Skin of body (tissue), 2 donors: ENCODE measurements around the gene PRR15L. TPM values are rescaled to one million over a fixed set of nuclear protein-coding genes. Genes with fewer than 3 reads are reported as not detected.
"Not testable (repeated sequence)": the region's sequence is repeated elsewhere in the genome, so short reads cannot be mapped to it uniquely, and the experiment has no call there.

Experiments used
- DNase-seq: peaks from one replicate; lab custom pipeline; 2025; lab: John Stamatoyannopoulos, UW
- total RNA-seq: library from RNA; depleted of rRNA; stranded (reverse); fragments of >200 nt; gene quantifications from one replicate; pipeline ENCODE4 v1.2.3, GENCODE V29; 2014

Gene PRR15L
- total RNA-seq, 1 donor from 2014 or later = 1.7 TPM

- peak; percentile 97 for DNase-seq
Measured at GRCh38 chr17:47941246-47942095, 16.2 kb downstream of the PRR15L start, which contains the start of gene PNPO. Gene PNPO (plus strand): TSS chr17:47941571. CDS start chr17:47941676, 105 bp downstream.

DNA sequence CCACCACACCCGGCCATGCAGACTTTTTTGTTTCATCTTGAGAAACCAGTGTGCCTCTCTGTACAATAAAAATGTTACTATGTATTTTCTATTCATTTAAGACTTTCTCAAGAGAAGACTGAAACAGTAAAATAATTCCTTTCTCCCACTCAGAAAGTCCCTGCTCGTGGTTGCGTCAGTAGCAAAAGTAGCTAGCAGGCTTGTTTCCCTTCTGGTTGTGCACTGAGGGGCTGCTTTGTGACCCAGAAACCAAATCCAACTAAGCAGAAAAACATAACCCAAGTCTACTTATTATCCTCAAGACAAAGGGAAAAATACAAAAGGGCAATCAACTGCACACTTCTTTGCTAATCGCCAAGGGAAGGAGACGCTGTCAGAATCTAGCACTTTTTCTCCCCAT lies 19.7 kb downstream of the PRR15L start:
- no peak for DNase-seq

DNA sequence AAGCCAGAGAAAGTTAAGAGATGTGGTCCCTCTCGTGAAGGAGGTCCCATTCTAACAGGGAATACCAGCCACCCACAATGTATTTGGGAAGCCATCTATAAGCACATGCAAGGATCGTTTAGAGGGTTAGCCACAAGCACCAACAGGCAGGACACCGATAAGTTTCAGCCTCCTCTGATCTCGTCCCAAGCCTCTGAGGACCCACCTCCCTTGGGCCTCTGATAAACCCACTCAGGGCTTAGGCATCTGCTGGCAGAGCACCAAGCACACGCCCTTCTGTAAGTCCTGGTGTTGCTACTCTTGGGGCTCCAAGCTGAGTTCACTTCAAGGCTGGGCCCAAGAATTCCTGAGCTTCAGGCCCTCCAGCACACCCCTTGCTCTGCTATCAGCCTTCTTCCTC lies 21.7 kb downstream of the PRR15L start:
- no peak for DNase-seq

GRCh38 chr17:47935468-47935867 lies 22.2 kb downstream of the PRR15L start:
- not testable (repeated sequence) for DNase-seq

DNA sequence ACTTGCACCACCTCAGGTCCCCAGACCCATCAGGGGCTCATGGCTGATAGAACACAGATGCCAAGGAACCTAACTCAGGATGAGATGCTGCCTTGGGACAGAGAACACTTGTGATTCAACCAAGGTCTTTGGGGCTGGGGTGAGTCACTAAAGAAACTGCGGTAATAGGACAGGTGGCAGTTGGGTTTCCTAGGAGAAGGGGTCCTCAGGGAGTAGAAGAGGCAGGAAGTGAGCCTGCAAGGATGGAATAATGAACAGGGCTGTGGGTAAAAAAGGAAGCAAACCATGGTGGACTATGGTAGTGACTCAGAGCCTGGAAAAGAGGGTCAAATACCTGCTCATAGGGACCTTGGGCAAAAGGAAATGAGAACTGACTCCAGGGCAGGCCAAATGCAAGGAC lies 22.8 kb downstream of the PRR15L start:
- DNase-seq = no peak

- DNase-seq = no peak
Measured at GRCh38 chr17:47931848-47932247, 25.8 kb downstream of the PRR15L start.

DNA sequence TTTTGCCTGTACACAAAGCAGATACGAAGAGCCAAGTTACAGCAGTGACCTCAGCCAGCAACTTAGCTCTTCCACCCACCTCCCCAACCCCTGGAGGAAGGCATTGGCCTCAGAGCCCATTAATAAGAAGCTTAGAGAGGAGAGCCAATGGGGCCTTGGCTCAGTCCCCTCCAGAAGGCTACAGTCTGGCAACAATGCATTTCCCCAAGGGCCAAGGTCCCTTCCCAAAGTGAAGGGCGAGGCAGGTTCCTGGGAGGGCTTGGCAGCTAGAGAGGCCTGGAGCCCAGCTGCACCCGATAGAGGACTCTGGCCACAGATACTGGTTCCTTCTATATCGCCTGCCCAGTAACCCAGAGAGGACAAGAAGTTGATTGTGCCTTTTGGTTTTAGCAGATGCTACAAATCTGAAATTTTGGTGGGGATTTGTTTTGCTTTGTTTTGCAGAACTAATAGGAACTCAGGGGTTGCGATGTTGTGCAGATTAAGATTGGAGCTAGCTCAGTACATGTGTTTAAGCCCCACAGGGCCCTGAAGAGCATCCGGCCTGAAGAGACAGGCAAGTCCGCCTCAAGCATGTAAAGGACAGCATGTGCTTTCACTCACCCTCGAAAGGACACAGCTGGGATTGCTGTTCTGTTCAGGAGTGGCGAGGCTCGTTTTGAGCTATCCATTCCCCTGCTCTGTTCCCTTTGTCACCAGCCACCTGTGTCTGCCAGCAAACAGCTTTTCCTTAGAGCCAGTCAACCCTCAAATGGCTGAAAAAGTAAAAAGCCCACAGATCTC lies 28.3 kb downstream of the PRR15L start:
- DNase-seq = no peak

DNA sequence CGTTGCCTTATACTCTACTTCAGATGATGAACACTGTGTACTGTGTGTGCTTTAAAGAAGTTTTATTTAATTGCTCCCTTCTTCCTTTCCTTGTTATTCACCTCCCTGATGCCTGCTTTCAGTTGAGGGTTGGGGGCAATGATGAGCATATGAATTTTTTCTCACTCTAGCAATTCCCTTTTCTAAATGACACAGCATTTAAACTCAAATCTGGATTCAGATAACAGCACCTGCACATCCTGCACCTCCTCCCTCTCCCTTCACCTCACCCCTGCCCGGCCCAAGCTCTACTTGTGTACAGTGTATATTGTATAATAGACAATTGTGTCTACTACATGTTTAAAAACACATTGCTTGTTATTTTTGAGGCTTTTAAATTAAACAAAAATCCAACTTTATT lies 29.3 kb downstream of the PRR15L start:
- no peak for DNase-seq

DNA sequence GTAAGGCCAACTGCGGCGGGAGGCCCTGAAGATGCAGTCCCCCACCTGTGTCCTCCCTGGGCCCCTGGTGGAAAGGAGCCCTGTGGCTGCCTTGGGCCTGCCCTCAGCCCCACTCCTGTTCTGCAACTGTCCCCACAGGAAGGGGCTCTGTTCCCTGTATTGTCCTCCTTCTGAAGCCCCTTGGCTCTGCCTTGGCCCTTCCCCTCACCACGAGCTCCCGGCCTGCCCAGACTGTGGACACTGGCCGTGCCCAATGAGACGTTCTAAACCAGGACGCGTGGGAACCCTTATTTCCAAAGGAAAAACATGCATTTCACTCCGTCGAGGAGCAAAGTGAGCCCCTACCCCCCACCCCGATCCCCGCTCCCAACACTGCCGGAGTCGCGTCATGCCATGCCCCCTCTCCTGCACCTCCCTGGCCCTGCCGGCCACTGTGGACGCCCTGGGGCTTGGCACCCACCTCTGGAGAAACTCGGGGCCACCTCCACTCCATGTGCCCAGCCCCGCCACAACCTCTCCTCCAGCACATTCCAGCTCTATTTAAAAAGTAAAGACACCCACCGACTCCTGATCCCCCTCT lies 29.8 kb downstream of the PRR15L start:
- DNase-seq = no peak

- DNase-seq = no peak
Measured at GRCh38 chr17:47925678-47925988, 32.0 kb downstream of the PRR15L start.

DNA sequence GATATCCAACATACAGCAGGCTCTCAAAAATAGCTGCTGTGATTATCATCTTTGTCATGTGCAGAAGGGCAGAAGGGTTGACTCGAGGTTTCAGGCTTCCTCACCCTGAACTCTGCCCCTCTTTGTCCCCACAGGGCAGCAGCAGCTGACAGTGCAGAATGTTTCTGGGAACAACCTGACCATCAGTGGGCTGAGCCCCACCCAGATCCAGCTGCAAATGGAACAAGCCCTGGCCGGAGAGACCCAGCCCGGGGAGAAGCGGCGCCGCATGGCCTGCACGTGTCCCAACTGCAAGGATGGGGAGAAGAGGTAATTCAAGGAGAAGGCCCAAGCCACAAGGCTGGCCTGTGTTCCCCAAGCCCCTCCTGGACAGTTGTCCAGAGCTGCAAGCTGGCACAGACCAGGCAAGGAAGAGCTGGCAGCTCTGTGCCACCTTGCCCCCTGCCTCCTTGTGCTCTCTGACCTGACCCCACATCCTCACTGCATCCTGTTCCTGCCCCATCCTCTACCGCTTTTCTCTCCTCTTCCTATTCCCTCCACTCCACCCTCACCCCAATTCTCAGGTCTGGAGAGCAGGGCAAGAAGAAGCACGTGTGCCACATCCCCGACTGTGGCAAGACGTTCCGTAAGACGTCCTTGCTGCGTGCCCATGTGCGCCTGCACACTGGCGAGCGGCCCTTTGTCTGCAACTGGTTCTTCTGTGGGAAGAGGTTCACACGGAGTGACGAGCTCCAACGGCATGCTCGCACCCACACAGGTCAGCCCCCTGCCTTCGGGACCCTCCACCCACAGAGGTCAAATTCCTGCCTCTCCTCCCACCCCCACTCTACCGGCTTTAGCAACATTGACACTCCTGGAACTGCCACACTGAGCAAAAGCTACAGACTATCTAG lies 32.7 kb downstream of the PRR15L start:
- DNase-seq = no peak

- DNase-seq = not testable (repeated sequence)
Measured at GRCh38 chr17:47919889-47920288, 37.8 kb downstream of the PRR15L start.

DNA sequence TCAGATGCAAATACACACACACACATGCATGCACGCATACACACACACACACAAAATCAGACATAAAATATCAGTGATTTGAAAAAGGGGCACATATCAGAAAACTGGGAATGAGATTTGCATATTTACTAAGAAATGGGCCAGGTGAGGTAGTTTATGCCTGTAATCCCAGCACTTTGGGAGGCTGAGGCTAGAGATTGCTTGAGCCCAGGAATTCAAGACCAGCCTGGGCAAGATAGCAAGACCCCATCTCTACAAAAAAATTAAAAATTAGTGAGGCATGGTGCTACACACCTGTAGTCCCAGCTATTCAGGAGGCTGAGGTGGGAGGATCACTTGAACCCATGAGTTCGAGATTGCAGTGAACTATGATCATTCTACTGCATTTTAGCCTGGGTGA lies 38.7 kb downstream of the PRR15L start:
- DNase-seq = no peak

GRCh38 chr17:47918006-47918405 lies 39.7 kb downstream of the PRR15L start:
- no peak for DNase-seq

GRCh38 chr17:47917581-47917980 lies 40.1 kb downstream of the PRR15L start:
- no peak for DNase-seq

DNA sequence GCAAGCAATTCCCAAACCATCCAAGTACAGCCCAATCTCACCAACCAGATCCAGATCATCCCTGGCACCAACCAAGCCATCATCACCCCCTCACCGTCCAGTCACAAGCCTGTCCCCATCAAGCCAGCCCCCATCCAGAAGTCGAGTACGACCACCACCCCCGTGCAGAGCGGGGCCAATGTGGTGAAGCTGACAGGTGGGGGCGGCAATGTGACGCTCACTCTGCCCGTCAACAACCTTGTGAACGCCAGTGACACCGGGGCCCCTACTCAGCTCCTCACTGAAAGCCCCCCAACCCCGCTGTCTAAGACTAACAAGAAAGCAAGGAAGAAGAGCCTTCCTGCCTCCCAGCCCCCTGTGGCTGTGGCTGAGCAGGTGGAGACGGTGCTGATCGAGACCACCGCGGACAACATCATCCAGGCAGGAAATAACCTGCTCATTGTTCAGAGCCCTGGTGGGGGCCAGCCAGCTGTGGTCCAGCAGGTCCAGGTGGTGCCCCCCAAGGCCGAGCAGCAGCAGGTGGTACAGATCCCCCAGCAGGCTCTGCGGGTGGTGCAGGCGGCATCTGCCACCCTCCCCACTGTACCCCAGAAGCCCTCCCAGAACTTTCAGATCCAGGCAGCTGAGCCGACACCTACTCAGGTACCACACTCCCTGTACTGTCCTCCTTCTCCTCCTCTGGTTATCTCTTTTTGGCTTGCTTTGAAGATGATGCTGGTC lies 41.0 kb downstream of the PRR15L start:
- DNase-seq = no peak

DNA sequence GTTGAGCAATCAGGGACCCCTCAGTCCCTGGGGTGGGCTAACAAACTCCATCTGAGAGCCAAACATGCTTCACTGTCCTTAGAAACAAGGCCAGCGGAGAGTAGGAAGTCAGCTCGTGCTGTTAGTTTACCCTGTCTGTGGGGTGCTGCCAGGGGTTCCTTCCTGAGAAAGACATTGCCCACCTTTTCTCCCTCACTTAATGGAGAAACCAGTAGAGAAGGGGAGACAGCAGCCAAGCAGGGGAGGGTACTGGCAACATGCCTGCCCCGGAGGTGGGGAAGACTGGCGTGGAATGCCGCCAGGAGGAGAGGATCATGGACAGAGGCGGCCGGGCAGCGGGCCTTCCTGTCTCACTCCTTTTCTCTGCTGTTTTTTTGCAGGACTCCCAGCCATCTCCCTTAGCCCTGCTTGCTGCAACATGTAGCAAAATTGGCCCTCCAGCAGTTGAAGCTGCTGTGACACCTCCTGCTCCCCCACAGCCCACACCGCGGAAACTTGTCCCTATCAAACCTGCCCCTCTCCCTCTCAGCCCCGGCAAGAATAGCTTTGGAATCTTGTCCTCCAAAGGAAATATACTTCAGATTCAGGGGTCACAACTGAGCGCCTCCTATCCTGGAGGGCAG lies 41.8 kb downstream of the PRR15L start:
- DNase-seq = peak; percentile 16

- DNase-seq = no peak
Measured at GRCh38 chr17:47914306-47914948, 43.3 kb downstream of the PRR15L start.

DNA sequence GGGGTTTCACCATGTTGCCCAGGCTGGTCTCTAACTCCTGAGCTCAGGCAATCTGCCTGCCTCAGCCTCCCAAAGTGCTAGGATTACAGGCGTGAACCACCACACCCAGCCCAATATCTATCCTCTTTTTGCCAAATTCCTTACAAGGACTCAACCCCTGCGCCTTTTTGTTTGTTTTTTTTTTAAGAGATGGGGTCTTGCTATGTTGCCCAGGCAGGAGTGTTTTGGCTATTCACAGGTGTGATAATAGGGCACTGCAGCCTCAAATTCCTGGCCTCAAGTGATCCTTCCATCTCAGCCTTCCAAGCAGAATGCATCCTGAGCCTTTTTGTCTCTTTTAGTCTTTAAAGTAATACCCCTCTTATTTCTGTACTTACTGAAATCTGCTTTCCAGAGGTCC lies 44.6 kb downstream of the PRR15L start:
- no peak for DNase-seq
